Cerebellar cortex (tissue), 1 donor: ENCODE measurements around the gene SLC25A48.

ENCODE experiments used
- DNase-seq: peaks from one replicate; pipeline ENCODE4 v3.0.0-alpha.2; 2015; ENCODE audit warnings: low spot score

Gene SLC25A48

GRCh38 chr5:135834639-135835529, at the start of gene SLC25A48:
TSS of gene SLC25A48 (plus strand) at chr5:135834663. CDS start at chr5:135834848, 185 bp downstream.
- DNase-seq: peak; percentile 64

GRCh38 chr5:135800656-135801055, 33.8 kb upstream of the SLC25A48 start:
- DNase-seq: no peak

- no peak for DNase-seq
Measured at GRCh38 chr5:135810188-135810943, 24.1 kb upstream of the SLC25A48 start.

- DNase-seq: no peak
Measured at GRCh38 chr5:135811007-135811406, 23.5 kb upstream of the SLC25A48 start.

GRCh38 chr5:135813758-135814157, 20.7 kb upstream of the SLC25A48 start:
- no peak for DNase-seq

- DNase-seq: no peak
Measured at GRCh38 chr5:135814316-135814715, 20.1 kb upstream of the SLC25A48 start.

GRCh38 chr5:135814812-135815211, 19.7 kb upstream of the SLC25A48 start:
- no peak for DNase-seq

- peak; percentile 78 for DNase-seq
Measured at GRCh38 chr5:135821061-135821801, 13.2 kb upstream of the SLC25A48 start.

GRCh38 chr5:135821802-135822201, 12.7 kb upstream of the SLC25A48 start:
- no peak for DNase-seq

- DNase-seq: no peak
Measured at GRCh38 chr5:135822286-135822685, 12.2 kb upstream of the SLC25A48 start.

- no peak for DNase-seq
Measured at GRCh38 chr5:135822959-135823358, 11.5 kb upstream of the SLC25A48 start.

GRCh38 chr5:135823881-135824280, 10.6 kb upstream of the SLC25A48 start:
- DNase-seq: no peak

GRCh38 chr5:135824541-135825041, 9.9 kb upstream of the SLC25A48 start:
- no peak for DNase-seq

GRCh38 chr5:135825373-135826220, 8.9 kb upstream of the SLC25A48 start:
- no peak for DNase-seq

GRCh38 chr5:135826221-135826525, 8.3 kb upstream of the SLC25A48 start:
- DNase-seq: no peak

- no peak for DNase-seq
Measured at GRCh38 chr5:135826994-135827671, 7.3 kb upstream of the SLC25A48 start.

GRCh38 chr5:135827965-135828781, 6.3 kb upstream of the SLC25A48 start:
- no peak for DNase-seq

- no peak for DNase-seq
Measured at GRCh38 chr5:135828782-135829127, 5.7 kb upstream of the SLC25A48 start.

- DNase-seq: no peak
Measured at GRCh38 chr5:135829179-135829578, 5.3 kb upstream of the SLC25A48 start.
